GM12865 (cell line): ENCODE measurements around the gene SNX17.

Source experiments
- DNase-seq: peaks from one replicate; pipeline ENCODE4 v3.0.0; 2010; ENCODE audit warnings: low read depth
- H3K4me3 ChIP-seq: 2 replicates; pipeline ENCODE4 v1.5.1; 2011; ENCODE audit warnings: mild to moderate bottlenecking, low read depth, low read length, control low read depth
- TF ChIP-seq, protein P1 (sequence below): IDR thresholded peaks from 2 replicates; pipeline ENCODE4 v1.5.1; 2011; ENCODE audit warnings: low read length, control low read depth, low read depth, inconsistent platforms; ENCODE audit not compliant: insufficient read depth; ENCODE audit errors: missing control alignments

The SNX17 gene

GRCh38 chr2:27376866-27377617 lies 6.6 kb downstream of the SNX17 start:
- TF ChIP-seq, protein P1, sequence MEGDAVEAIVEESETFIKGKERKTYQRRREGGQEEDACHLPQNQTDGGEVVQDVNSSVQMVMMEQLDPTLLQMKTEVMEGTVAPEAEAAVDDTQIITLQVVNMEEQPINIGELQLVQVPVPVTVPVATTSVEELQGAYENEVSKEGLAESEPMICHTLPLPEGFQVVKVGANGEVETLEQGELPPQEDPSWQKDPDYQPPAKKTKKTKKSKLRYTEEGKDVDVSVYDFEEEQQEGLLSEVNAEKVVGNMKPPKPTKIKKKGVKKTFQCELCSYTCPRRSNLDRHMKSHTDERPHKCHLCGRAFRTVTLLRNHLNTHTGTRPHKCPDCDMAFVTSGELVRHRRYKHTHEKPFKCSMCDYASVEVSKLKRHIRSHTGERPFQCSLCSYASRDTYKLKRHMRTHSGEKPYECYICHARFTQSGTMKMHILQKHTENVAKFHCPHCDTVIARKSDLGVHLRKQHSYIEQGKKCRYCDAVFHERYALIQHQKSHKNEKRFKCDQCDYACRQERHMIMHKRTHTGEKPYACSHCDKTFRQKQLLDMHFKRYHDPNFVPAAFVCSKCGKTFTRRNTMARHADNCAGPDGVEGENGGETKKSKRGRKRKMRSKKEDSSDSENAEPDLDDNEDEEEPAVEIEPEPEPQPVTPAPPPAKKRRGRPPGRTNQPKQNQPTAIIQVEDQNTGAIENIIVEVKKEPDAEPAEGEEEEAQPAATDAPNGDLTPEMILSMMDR: no peak
- no peak for DNase-seq
- no peak overlapping the region for H3K4me3 ChIP-seq

DNA sequence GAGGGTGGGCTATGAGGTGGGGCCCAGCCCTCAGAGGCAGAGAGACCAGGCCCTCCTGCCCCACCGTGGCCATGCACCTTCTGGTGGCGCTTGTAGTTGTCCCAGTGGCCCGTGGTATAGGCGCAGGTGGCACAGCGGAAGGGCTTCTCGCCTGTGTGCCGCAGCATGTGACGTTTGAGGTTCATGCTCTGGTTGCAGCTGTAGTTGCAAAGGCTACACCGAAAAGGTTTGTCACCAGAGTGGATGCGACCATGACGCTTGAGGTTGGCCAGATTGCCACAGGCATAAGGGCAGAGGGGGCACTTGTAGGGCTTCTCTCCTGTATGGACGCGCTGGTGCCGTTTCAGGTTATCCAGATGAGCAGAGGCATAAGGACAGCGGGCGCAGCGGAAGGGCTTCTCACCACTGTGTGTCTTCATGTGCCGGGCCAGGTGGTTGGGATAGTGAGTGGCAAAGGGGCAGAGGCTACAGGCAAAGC lies 7.2 kb downstream of the SNX17 start:
- no peak for DNase-seq
- no peak overlapping the region for H3K4me3 ChIP-seq
- TF ChIP-seq, protein P1: no peak

- no peak overlapping the region for H3K4me3 ChIP-seq
- DNase-seq: no peak
- TF ChIP-seq, protein P1: no peak
Observed at GRCh38 chr2:27378096-27378808, 7.8 kb downstream of the SNX17 start.

DNA sequence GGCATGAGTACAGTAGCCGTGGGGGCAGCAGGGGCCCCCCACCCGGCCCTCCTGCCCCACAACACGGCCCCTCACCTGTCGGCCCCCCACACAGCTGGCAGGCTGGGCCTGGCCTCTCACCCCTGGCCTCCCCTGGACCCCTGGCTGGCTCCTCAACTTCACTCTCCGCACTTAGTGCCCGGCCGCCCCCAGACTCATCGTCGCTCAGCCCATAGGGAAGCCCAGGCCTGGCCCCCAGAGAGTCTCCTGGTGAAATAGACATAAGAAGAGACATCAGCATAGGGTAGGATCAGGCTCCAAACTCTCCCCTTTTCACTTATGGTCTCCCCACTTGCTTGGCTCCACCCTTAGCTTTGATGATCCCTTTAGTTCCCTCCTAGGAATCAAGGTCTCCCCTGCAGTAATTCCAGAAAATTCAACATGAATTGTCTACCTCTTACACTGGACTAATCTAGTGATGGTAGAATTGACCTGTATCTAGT lies 8.4 kb downstream of the SNX17 start:
- DNase-seq: no peak
- H3K4me3 ChIP-seq: peak overlapping the region; percentile 56; the same call in 1 of the 2 replicates
- TF ChIP-seq, protein P1: no peak

DNA sequence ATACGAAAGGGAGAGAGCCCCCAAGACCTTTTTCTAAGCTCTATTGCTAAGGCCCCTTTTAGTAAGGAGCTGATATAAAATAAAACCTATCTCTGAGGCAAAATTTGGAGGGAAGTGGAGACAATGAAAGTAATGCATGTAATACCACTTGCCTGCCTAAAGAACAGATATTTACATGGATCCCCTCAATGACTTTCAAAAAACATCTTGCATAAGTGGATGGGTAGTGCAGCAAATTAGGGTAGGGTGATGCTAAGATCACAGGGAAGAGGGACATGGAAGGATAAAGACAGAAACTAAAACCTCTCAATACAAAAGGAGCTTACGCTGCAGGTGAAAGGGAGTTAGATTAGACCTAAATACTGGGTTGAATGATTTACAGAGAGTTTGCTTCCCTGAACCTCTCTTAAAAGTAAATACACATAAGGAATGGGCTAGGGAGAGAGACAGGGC lies 9.0 kb downstream of the SNX17 start:
- peak overlapping the region; percentile 56 for H3K4me3 ChIP-seq
- TF ChIP-seq, protein P1: no peak
- no peak for DNase-seq

- peak overlapping the region; percentile 56 for H3K4me3 ChIP-seq
- peak; percentile 35 for DNase-seq
- TF ChIP-seq, protein P1: no peak
Observed at GRCh38 chr2:27379836-27380625, 9.6 kb downstream of the SNX17 start.
